SH-SY5Y (cell line): Measurements from ENCODE around the gene LDB2.

Experiments
- GATA2 ChIP-seq: IDR thresholded peaks from 2 replicates; pipeline ENCODE4 v1.6.1; 2011; ENCODE audit warnings: mild to moderate bottlenecking, low read depth, low read length
- GATA3 ChIP-seq: IDR thresholded peaks from 2 replicates; pipeline ENCODE4 v1.6.1; 2011; ENCODE audit warnings: low read depth, mild to moderate bottlenecking, low read length, moderate library complexity

- no peak for TF ChIP-seq GATA2
- no peak for TF ChIP-seq GATA3
Observed at GRCh38 chr4:16550531-16550930, 347.9 kb downstream of the LDB2 start.
